ENCODE measurements around the gene GNPTAB. TPM values are rescaled to one million over a fixed set of nuclear protein-coding genes. Genes with fewer than 3 reads are reported as not detected.
"Not testable (repeated sequence)": the region's sequence is repeated elsewhere in the genome, so short reads cannot be mapped to it uniquely, and the experiment has no call there.

GNPTAB gene
- total RNA-seq, 1 experiment from 2014 or later: 18.0 TPM

GRCh38 chr12:101737476-101737875 is 93.3 kb downstream of the GNPTAB start:
- DNase-seq (ENCODE audit: low read depth): no peak

GRCh38 chr12:101734482-101734881 is 96.3 kb downstream of the GNPTAB start:
- not testable (repeated sequence) for DNase-seq (ENCODE audit: low read depth)

- no peak for DNase-seq (ENCODE audit: low read depth)
Measured at GRCh38 chr12:101733166-101733565, 97.6 kb downstream of the GNPTAB start.

- no peak for DNase-seq (ENCODE audit: low read depth)
Measured at GRCh38 chr12:101732318-101732717, 98.4 kb downstream of the GNPTAB start.

GRCh38 chr12:101729842-101730241 is 100.9 kb downstream of the GNPTAB start:
- no peak for DNase-seq (ENCODE audit: low read depth)

- DNase-seq (ENCODE audit: low read depth): no peak
Measured at GRCh38 chr12:101727098-101727497, 103.7 kb downstream of the GNPTAB start.

GRCh38 chr12:101722392-101722791 is 108.4 kb downstream of the GNPTAB start:
- no peak for DNase-seq (ENCODE audit: low read depth)

- no peak for DNase-seq (ENCODE audit: low read depth)
Measured at GRCh38 chr12:101720118-101720517, 110.6 kb downstream of the GNPTAB start.

GRCh38 chr12:101719566-101719965 is 111.2 kb downstream of the GNPTAB start:
- peak; percentile 32 for DNase-seq (ENCODE audit: low read depth)

GRCh38 chr12:101714877-101715444 is 115.8 kb downstream of the GNPTAB start:
- no peak for DNase-seq (ENCODE audit: low read depth)

- DNase-seq (ENCODE audit: low read depth): no peak
Measured at GRCh38 chr12:101713930-101714329, 116.8 kb downstream of the GNPTAB start.

- DNase-seq (ENCODE audit: low read depth): no peak
Measured at GRCh38 chr12:101713059-101713682, 117.6 kb downstream of the GNPTAB start.

- no peak for DNase-seq (ENCODE audit: low read depth)
Measured at GRCh38 chr12:101710288-101710687, 120.5 kb downstream of the GNPTAB start.

- no peak for DNase-seq (ENCODE audit: low read depth)
Measured at GRCh38 chr12:101707131-101707782, 123.5 kb downstream of the GNPTAB start.

GRCh38 chr12:101706403-101706802 is 124.4 kb downstream of the GNPTAB start:
- DNase-seq (ENCODE audit: low read depth): no peak

GRCh38 chr12:101703487-101703886 is 127.3 kb downstream of the GNPTAB start:
- no peak for DNase-seq (ENCODE audit: low read depth)

- DNase-seq (ENCODE audit: low read depth): no peak
Measured at GRCh38 chr12:101700299-101700820, 130.4 kb downstream of the GNPTAB start.

GRCh38 chr12:101698800-101699347 is 131.9 kb downstream of the GNPTAB start:
- DNase-seq (ENCODE audit: low read depth): peak; percentile 14

GRCh38 chr12:101697930-101698799 is 132.6 kb downstream of the GNPTAB start:
- DNase-seq (ENCODE audit: low read depth): peak; percentile 25

- DNase-seq (ENCODE audit: low read depth): peak; percentile 39
Measured at GRCh38 chr12:101697197-101697929, 133.4 kb downstream of the GNPTAB start, which contains the start of gene CHPT1. TSS of gene CHPT1 (plus strand) at chr12:101697640. CDS start at chr12:101697862, 222 bp downstream.
